Measurements from ENCODE around the gene MS4A10. TPM values are rescaled to one million over a fixed set of nuclear protein-coding genes. Genes with fewer than 3 reads are reported as not detected.

Gene MS4A10
- total and polyA plus RNA-seq, 2 experiments from 2014 or later, result not detected

DNA sequence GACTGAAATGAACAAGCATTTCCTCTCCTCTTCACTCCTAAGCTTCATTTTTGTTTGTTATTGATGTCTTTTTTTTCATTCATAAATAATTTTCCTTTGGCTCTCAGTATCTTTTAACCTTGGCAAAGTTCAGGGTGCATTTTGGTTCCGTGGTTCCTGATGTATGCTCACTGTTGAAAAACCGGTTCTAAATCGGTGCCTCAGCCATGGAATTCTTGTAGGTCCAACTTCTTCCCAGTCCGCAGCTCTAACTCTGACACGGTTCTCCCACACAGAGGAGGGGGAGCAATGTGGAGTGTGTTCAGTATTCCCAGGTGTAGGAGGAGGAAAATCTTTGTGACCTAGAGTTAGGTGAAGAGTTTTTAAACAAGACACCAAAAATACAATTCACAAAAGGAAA is 41.0 kb upstream of the MS4A10 start:
- Mint-ChIP-seq H3K4me1 (peaks cover 7% of the 10 kb centered on the region; the same call in 2 of the 3 replicates), H3K9me3 (peaks cover 2% of the 10 kb centered on the region), H3K36me3 (ENCODE audit: low read depth) (no peaks in the 10 kb centered on the region; the same call in 1 of the 3 replicates), H3K27me3 (ENCODE audit: insufficient read depth, low read depth, poor library complexity) (peaks cover 7% of the 10 kb centered on the region), H3K4me3 (no peak overlapping the region), H3K27ac (no peak overlapping the region)
- Histone ChIP-seq H3K27me3 (ENCODE audit: insufficient read depth) (no peaks in the 10 kb centered on the region), H3K79me2 (replicated peaks; ENCODE audit: insufficient read depth) (no peaks in the 10 kb centered on the region), H3F3A (replicated peaks; ENCODE audit: low read depth) (no peaks in the 10 kb centered on the region), H3K27ac (ENCODE audit: low read depth) (no peak overlapping the region), H3K36me3 (ENCODE audit: insufficient read depth) (no peaks in the 10 kb centered on the region), H3K4me1 (ENCODE audit: insufficient read depth) (no peaks in the 10 kb centered on the region), H3K4me3 (no peak overlapping the region), H2AFZ (no peak overlapping the region), H4K20me1 (replicated peaks; ENCODE audit: insufficient read depth) (no peaks in the 10 kb centered on the region), H3K4me2 (no peak overlapping the region), H3K9me2 (ENCODE audit: insufficient read depth) (no peaks in the 10 kb centered on the region)
- no peak for ATAC-seq
- no peak for DNase-seq (ENCODE audit: low spot score)
- TF ChIP-seq CREB1 (CRISPR knock-in tag; IDR thresholded peaks at IDR 0.05; ENCODE audit: low read depth), result no peak
- no peak for TF ChIP-seq EZH2 (IDR thresholded peaks at IDR 0.05; ENCODE audit: low read depth, unreplicated experiment)
- TF ChIP-seq, protein P1, sequence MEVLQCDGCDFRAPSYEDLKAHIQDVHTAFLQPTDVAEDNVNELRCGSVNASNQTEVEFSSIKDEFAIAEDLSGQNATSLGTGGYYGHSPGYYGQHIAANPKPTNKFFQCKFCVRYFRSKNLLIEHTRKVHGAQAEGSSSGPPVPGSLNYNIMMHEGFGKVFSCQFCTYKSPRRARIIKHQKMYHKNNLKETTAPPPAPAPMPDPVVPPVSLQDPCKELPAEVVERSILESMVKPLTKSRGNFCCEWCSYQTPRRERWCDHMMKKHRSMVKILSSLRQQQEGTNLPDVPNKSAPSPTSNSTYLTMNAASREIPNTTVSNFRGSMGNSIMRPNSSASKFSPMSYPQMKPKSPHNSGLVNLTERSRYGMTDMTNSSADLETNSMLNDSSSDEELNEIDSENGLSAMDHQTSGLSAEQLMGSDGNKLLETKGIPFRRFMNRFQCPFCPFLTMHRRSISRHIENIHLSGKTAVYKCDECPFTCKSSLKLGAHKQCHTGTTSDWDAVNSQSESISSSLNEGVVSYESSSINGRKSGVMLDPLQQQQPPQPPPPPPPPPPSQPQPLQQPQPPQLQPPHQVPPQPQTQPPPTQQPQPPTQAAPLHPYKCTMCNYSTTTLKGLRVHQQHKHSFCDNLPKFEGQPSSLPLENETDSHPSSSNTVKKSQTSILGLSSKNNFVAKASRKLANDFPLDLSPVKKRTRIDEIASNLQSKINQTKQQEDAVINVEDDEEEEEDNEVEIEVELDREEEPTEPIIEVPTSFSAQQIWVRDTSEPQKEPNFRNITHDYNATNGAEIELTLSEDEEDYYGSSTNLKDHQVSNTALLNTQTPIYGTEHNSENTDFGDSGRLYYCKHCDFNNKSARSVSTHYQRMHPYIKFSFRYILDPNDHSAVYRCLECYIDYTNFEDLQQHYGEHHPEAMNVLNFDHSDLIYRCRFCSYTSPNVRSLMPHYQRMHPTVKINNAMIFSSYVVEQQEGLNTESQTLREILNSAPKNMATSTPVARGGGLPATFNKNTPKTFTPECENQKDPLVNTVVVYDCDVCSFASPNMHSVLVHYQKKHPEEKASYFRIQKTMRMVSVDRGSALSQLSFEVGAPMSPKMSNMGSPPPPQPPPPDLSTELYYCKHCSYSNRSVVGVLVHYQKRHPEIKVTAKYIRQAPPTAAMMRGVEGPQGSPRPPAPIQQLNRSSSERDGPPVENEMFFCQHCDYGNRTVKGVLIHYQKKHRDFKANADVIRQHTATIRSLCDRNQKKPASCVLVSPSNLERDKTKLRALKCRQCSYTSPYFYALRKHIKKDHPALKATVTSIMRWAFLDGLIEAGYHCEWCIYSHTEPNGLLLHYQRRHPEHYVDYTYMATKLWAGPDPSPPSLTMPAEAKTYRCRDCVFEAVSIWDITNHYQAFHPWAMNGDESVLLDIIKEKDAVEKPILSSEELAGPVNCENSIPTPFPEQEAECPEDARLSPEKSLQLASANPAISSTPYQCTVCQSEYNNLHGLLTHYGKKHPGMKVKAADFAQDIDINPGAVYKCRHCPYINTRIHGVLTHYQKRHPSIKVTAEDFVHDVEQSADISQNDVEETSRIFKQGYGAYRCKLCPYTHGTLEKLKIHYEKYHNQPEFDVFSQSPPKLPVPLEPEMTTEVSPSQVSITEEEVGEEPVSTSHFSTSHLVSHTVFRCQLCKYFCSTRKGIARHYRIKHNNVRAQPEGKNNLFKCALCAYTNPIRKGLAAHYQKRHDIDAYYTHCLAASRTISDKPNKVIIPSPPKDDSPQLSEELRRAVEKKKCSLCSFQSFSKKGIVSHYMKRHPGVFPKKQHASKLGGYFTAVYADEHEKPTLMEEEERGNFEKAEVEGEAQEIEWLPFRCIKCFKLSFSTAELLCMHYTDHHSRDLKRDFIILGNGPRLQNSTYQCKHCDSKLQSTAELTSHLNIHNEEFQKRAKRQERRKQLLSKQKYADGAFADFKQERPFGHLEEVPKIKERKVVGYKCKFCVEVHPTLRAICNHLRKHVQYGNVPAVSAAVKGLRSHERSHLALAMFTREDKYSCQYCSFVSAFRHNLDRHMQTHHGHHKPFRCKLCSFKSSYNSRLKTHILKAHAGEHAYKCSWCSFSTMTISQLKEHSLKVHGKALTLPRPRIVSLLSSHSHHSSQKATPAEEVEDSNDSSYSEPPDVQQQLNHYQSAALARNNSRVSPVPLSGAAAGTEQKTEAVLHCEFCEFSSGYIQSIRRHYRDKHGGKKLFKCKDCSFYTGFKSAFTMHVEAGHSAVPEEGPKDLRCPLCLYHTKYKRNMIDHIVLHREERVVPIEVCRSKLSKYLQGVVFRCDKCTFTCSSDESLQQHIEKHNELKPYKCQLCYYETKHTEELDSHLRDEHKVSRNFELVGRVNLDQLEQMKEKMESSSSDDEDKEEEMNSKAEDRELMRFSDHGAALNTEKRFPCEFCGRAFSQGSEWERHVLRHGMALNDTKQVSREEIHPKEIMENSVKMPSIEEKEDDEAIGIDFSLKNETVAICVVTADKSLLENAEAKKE (CRISPR knock-in tag; IDR thresholded peaks at IDR 0.05), result no peak
- no peak for TF ChIP-seq NANOG (IDR thresholded peaks at IDR 0.05; ENCODE audit: borderline replicate concordance)
- TF ChIP-seq ETS1 (IDR thresholded peaks at IDR 0.05), result no peak
- no peak for TF ChIP-seq REST (IDR thresholded peaks at IDR 0.05; ENCODE audit: unreplicated experiment)
- TF ChIP-seq ZNF114 (CRISPR knock-in tag; IDR thresholded peaks at IDR 0.05), result no peak
- TF ChIP-seq EZH2phosphoT487 (IDR thresholded peaks at IDR 0.05; ENCODE audit: unreplicated experiment), result no peak
- no peak for TF ChIP-seq POLR2AphosphoS5 (IDR thresholded peaks at IDR 0.05; ENCODE audit: low read depth)
- TF ChIP-seq STAT1 (IDR thresholded peaks at IDR 0.05; ENCODE audit: unreplicated experiment), result no peak

Measured in GM23338 (cell line).